Measurements from ENCODE around the gene HABP4.

The HABP4 gene

DNA sequence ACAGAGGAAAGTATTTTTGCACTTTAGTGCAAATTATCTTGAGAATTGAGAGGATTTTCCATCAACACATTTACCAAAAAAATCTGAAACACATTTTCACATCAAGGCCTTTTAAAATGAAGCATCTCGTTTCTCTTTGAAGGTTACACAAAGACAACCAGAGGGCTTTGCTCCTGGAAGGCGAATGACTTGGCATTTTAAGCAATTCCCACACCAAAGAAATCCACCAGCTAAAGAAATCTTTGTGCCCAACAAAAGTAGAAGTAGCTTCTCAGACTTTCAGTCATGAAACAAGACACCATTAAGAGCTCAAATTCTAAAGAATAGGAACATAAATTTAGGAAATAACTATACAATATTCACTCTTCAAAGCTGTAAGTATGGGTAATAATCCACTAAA is 59.9 kb downstream of the HABP4 start:
- DNase-seq (ENCODE audit: insufficient read length, low spot score) (no peak), FAIRE-seq (no peak)
- TF ChIP-seq POLR2A (IDR thresholded peaks at IDR 0.05; ENCODE audit: low read depth, low read length): no peak
- TF ChIP-seq POU2F2 (IDR thresholded peaks at IDR 0.05; ENCODE audit: low read depth, low read length): no peak
- TF ChIP-seq PAX5 (IDR thresholded peaks at IDR 0.05; ENCODE audit: insufficient read depth, low read length, severe bottlenecking): no peak
- TF ChIP-seq POLR2AphosphoS5 (IDR thresholded peaks at IDR 0.05; ENCODE audit: low read depth, low read length): no peak
- TF ChIP-seq SPI1 (IDR thresholded peaks at IDR 0.05; ENCODE audit: low read depth, low read length): no peak
- no peak for TF ChIP-seq TAF1 (IDR thresholded peaks at IDR 0.05; ENCODE audit: low read depth, low read length)

GRCh38 chr9:96510258-96510657 is 60.3 kb downstream of the HABP4 start:
- DNase-seq (ENCODE audit: insufficient read length, low spot score): no peak
- TF ChIP-seq POLR2AphosphoS5 (IDR thresholded peaks at IDR 0.05; ENCODE audit: low read depth, low read length) (no peak), POU2F2 (IDR thresholded peaks at IDR 0.05; ENCODE audit: low read depth, low read length) (no peak), SPI1 (IDR thresholded peaks at IDR 0.05; ENCODE audit: low read depth, low read length) (no peak), TAF1 (IDR thresholded peaks at IDR 0.05; ENCODE audit: low read depth, low read length) (no peak), POLR2A (IDR thresholded peaks at IDR 0.05; ENCODE audit: low read depth, low read length) (no peak), PAX5 (IDR thresholded peaks at IDR 0.05; ENCODE audit: insufficient read depth, low read length, severe bottlenecking) (no peak)
- no peak for FAIRE-seq

GRCh38 chr9:96512240-96512639 is 62.3 kb downstream of the HABP4 start:
- DNase-seq (ENCODE audit: insufficient read length, low spot score) (no peak), FAIRE-seq (no peak)

GRCh38 chr9:96513622-96514021 is 63.7 kb downstream of the HABP4 start:
- TF ChIP-seq TAF1 (IDR thresholded peaks at IDR 0.05; ENCODE audit: low read depth, low read length) (no peak), POU2F2 (IDR thresholded peaks at IDR 0.05; ENCODE audit: low read depth, low read length) (no peak), POLR2A (IDR thresholded peaks at IDR 0.05; ENCODE audit: low read depth, low read length) (no peak), SPI1 (IDR thresholded peaks at IDR 0.05; ENCODE audit: low read depth, low read length) (no peak), POLR2AphosphoS5 (IDR thresholded peaks at IDR 0.05; ENCODE audit: low read depth, low read length) (no peak), PAX5 (IDR thresholded peaks at IDR 0.05; ENCODE audit: insufficient read depth, low read length, severe bottlenecking) (no peak)
- DNase-seq (ENCODE audit: insufficient read length, low spot score) (no peak), FAIRE-seq (no peak)

More at GRCh38 chr9:96512240-96512639, 62.3 kb downstream of the HABP4 start:
- TF ChIP-seq TAF1 (IDR thresholded peaks at IDR 0.05; ENCODE audit: low read depth, low read length) (no peak), PAX5 (IDR thresholded peaks at IDR 0.05; ENCODE audit: insufficient read depth, low read length, severe bottlenecking) (no peak), SPI1 (IDR thresholded peaks at IDR 0.05; ENCODE audit: low read depth, low read length) (no peak), POU2F2 (IDR thresholded peaks at IDR 0.05; ENCODE audit: low read depth, low read length) (no peak), POLR2A (IDR thresholded peaks at IDR 0.05; ENCODE audit: low read depth, low read length) (no peak), POLR2AphosphoS5 (IDR thresholded peaks at IDR 0.05; ENCODE audit: low read depth, low read length) (no peak)

DNA sequence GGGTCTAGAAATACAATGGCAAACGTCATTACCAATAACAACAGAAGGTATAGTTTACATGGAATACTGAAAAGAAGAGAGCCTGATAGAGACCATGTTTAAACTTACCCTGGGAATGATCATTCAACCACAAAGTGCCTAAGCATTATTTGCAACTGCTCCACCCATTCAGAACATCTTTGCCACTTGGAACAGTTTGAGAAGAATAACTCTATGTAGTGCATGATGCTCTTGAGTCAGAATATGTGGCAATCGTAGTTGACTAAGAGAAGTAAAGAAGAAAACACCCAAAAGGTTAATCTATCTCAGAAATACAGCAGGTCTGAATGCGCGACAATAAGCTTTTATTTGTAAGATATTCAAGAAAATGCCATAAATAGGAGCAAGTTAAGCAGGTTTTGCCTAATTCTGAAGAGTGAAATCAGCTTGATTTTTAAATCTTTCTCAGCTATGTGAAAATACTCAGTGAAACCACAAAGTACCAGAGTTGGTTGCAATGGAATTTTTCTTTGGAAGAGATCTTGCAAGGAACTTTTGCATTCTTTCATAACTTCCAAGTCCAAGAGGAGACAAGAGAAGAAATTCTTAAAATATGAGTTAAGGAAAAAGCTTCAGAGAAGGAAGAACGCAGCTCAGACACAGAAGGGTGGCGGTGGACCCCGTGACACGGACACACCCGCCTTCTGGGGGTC is 64.3 kb downstream of the HABP4 start:
- DNase-seq (ENCODE audit: insufficient read length, low spot score) (no peak), FAIRE-seq (no peak)
- TF ChIP-seq POU2F2 (IDR thresholded peaks at IDR 0.05; ENCODE audit: low read depth, low read length) (no peak), POLR2AphosphoS5 (IDR thresholded peaks at IDR 0.05; ENCODE audit: low read depth, low read length) (no peak), POLR2A (IDR thresholded peaks at IDR 0.05; ENCODE audit: low read depth, low read length) (no peak), TAF1 (IDR thresholded peaks at IDR 0.05; ENCODE audit: low read depth, low read length) (no peak), SPI1 (IDR thresholded peaks at IDR 0.05; ENCODE audit: low read depth, low read length) (no peak), PAX5 (IDR thresholded peaks at IDR 0.05; ENCODE audit: insufficient read depth, low read length, severe bottlenecking) (no peak)

- FAIRE-seq: no peak
- DNase-seq (ENCODE audit: insufficient read length, low spot score): no peak
- TF ChIP-seq POLR2A (IDR thresholded peaks at IDR 0.05; ENCODE audit: low read depth, low read length): no peak
- TF ChIP-seq POU2F2 (IDR thresholded peaks at IDR 0.05; ENCODE audit: low read depth, low read length): no peak
- no peak for TF ChIP-seq PAX5 (IDR thresholded peaks at IDR 0.05; ENCODE audit: insufficient read depth, low read length, severe bottlenecking)
- TF ChIP-seq SPI1 (IDR thresholded peaks at IDR 0.05; ENCODE audit: low read depth, low read length): no peak
- no peak for TF ChIP-seq POLR2AphosphoS5 (IDR thresholded peaks at IDR 0.05; ENCODE audit: low read depth, low read length)
- no peak for TF ChIP-seq TAF1 (IDR thresholded peaks at IDR 0.05; ENCODE audit: low read depth, low read length)
These were observed 64.8 kb downstream of the HABP4 start for GRCh38 chr9:96514800-96515158.

DNA sequence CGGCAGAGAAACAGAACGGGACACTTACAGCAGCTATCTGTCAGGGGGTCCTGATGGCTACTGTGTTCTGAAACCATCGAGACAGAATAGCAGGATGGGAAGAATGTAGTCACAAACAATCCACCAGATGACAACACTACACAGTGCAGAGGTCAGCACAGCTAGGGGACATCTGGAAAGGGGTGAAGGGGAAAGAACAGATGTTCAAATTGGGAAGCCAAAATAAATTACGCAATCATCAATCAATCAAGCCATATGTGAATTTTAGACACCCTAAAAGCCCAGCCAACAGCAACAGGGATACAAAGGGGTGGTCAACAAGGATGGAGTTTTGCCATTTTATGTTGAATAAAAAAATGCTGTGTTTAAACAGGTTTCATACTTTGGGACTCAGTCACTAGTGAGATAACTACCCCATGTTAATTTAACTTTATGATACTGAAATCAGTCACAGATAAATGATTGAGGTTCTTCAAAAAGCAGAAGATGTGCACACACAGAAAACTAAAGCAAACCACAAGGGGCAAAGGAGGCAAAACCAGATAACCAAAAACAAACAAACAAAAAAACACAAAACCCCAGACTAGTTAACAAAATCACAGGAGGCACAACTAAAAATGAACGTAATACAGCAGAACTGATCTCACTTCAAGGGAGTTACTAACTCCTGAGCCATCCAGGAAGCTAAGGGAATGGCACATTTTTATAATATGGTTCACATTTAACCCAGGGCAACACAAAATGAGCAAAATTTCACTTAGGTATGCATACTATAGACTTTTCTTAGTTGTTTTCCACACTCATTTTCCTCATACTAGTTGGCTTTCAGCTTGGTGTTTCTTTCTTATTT is 65.9 kb downstream of the HABP4 start:
- DNase-seq (ENCODE audit: insufficient read length, low spot score): no peak
- TF ChIP-seq PAX5 (IDR thresholded peaks at IDR 0.05; ENCODE audit: insufficient read depth, low read length, severe bottlenecking) (no peak), POLR2AphosphoS5 (IDR thresholded peaks at IDR 0.05; ENCODE audit: low read depth, low read length) (no peak), TAF1 (IDR thresholded peaks at IDR 0.05; ENCODE audit: low read depth, low read length) (no peak), POU2F2 (IDR thresholded peaks at IDR 0.05; ENCODE audit: low read depth, low read length) (no peak), POLR2A (IDR thresholded peaks at IDR 0.05; ENCODE audit: low read depth, low read length) (no peak), SPI1 (IDR thresholded peaks at IDR 0.05; ENCODE audit: low read depth, low read length) (no peak)
- no peak for FAIRE-seq

- TF ChIP-seq SPI1 (IDR thresholded peaks at IDR 0.05; ENCODE audit: low read depth, low read length) (no peak), PAX5 (IDR thresholded peaks at IDR 0.05; ENCODE audit: insufficient read depth, low read length, severe bottlenecking) (no peak), TAF1 (IDR thresholded peaks at IDR 0.05; ENCODE audit: low read depth, low read length) (no peak), POU2F2 (IDR thresholded peaks at IDR 0.05; ENCODE audit: low read depth, low read length) (no peak), POLR2AphosphoS5 (IDR thresholded peaks at IDR 0.05; ENCODE audit: low read depth, low read length) (no peak), POLR2A (IDR thresholded peaks at IDR 0.05; ENCODE audit: low read depth, low read length) (no peak)
- FAIRE-seq (no peak), DNase-seq (ENCODE audit: insufficient read length, low spot score) (no peak)
These were observed 69.1 kb downstream of the HABP4 start for GRCh38 chr9:96519095-96519494.

- TF ChIP-seq POU2F2 (IDR thresholded peaks at IDR 0.05; ENCODE audit: low read depth, low read length) (no peak), POLR2AphosphoS5 (IDR thresholded peaks at IDR 0.05; ENCODE audit: low read depth, low read length) (no peak), SPI1 (IDR thresholded peaks at IDR 0.05; ENCODE audit: low read depth, low read length) (no peak), TAF1 (IDR thresholded peaks at IDR 0.05; ENCODE audit: low read depth, low read length) (no peak), POLR2A (IDR thresholded peaks at IDR 0.05; ENCODE audit: low read depth, low read length) (no peak), PAX5 (IDR thresholded peaks at IDR 0.05; ENCODE audit: insufficient read depth, low read length, severe bottlenecking) (no peak)
- FAIRE-seq (no peak), DNase-seq (ENCODE audit: insufficient read length, low spot score) (no peak)
These were observed 69.8 kb downstream of the HABP4 start for GRCh38 chr9:96519787-96520186.
